Non-pigmented ciliary epithelial cell (primary cell): ENCODE data around the gene POLR1D.

Experiments used
- DNase-seq: peaks from one replicate; pipeline ENCODE4 v3.0.0-alpha.2; 2010; ENCODE audit warnings: low read depth

Gene POLR1D

GRCh38 chr13:27621366-27622101 is at the start of gene POLR1D:
Gene POLR1D (plus strand): TSS chr13:27621892. CDS start chr13:27621984, 92 bp downstream.
- no peak for DNase-seq

GRCh38 chr13:27572234-27572901 is 49.3 kb upstream of the POLR1D start:
- no peak for DNase-seq

DNA sequence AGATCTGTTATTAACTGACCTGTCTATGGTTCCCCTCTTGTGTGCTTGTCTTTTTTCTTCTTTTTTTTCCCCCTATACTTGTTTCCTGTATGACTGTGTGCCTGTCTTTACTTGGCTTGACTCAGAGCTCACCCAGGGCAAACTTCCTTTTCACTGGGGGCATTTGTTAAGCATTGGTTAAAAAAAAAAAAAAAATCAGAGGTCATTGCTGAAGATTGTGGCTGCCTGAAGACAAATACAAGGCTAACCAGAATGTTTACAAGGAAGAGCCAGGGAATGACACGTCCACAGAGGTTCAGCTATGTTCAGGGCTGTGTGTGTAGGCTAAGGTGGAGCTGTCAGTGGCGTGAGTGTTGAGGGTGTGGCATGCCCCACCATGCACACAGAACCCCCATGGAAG is 48.4 kb upstream of the POLR1D start:
- peak; percentile 26 for DNase-seq

DNA sequence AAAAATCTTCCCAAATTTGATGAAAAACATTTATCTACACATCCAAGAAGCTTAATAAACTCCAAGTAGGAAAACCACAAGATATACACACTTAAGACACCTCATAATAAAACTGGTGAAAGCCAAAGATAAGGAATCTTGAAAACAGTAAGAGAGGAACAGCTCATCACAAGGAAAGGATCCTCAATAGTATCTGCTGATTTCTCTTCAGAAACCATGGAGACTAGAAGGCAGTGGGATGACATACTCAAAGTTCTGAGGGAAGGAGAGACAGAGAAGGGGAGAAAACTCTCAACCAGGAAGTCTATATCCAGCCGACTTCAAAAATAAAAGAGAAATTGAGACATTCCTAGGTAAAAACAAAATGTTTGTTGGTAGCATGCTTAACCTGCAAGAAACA is 47.0 kb upstream of the POLR1D start:
- DNase-seq: no peak

GRCh38 chr13:27578121-27579030 is 43.3 kb upstream of the POLR1D start:
- DNase-seq: no peak

- DNase-seq: no peak
These were observed 38.0 kb upstream of the POLR1D start for GRCh38 chr13:27583645-27584044.

DNA sequence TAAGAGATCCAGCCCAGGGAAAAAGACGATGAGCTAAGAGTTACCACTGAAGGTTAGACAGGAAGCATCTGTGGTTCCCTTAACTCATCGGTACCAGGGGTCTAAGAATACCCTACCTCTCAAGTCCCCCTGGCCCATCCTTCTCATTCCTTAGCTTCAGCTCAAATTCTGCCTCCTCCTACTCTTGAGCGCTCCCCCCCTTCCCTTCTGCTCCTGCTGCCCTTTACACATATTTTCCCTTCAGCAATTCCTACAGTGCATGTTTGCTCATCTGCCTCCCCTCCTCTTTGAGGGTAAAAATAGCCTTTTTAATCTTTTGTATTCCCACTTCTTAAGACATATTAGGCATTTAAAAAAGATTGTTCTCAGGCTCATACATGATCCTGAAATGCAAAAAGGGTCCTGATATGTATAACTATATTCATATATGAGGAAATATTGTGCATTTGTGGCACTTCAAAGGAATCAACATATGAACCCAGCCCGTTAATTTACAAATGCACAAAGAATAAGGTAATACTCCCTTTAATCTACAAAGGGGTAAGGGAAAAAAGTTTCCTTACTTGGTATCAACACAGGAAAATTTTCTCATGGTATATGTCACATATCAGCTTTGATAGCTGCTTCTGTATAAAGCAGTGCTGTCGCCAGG is 34.5 kb upstream of the POLR1D start:
- DNase-seq: no peak

GRCh38 chr13:27588405-27588804 is 33.3 kb upstream of the POLR1D start:
- no peak for DNase-seq

- DNase-seq: no peak
These were observed 28.8 kb upstream of the POLR1D start for GRCh38 chr13:27592865-27593264.

GRCh38 chr13:27593267-27593666 is 28.4 kb upstream of the POLR1D start:
- no peak for DNase-seq

DNA sequence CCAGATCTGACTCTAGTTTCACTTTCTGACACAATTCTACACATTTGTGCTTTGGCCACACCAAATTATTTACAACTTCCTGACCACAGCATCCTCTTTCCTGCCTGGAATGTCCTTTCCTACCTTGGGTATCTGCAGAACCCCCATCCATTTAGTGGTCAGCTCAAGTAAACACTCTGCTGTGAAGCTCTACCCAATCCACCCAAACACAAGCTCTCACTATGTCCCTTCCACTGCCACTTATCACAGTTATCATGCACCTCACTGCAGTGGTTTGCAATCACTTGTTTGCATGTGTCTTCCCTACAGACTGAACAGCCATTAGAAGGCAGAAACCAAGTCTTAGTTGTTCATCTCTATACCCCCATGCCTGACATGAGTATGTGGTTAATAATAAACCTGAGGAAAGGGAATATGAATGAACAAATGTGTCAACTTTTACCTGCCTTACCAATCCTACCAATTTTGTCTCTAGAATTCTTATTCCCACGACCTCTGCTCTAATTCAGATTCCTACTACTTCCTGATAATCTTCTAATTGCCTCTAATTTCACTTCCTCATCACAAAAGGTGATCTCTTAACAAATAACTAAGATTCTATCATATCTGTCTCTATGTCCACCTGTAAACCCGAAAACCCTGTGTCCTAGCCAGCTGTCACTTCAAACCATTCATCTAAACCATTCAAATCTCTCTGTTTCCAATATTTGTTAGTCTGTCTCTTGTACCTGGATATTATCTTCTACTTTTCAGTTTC is 26.5 kb upstream of the POLR1D start:
- no peak for DNase-seq

DNA sequence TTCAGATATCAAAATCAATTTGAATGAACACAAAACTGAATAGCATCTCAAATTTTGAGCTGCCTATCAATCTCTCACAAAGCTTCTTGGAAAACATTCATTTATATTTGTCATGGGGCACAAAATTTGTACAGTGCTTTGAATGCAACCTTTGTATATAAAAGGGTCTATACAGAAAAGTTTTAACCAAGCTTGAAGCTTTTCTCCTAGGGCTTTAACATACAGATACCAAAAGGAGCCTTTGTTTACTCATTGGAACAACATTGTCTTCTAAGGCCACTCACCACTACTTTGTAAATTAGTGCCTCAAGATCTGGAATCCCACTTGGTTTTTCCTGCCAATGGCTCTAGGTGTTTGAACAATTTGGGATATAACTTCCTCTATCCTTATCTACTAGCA is 22.6 kb upstream of the POLR1D start:
- no peak for DNase-seq

DNA sequence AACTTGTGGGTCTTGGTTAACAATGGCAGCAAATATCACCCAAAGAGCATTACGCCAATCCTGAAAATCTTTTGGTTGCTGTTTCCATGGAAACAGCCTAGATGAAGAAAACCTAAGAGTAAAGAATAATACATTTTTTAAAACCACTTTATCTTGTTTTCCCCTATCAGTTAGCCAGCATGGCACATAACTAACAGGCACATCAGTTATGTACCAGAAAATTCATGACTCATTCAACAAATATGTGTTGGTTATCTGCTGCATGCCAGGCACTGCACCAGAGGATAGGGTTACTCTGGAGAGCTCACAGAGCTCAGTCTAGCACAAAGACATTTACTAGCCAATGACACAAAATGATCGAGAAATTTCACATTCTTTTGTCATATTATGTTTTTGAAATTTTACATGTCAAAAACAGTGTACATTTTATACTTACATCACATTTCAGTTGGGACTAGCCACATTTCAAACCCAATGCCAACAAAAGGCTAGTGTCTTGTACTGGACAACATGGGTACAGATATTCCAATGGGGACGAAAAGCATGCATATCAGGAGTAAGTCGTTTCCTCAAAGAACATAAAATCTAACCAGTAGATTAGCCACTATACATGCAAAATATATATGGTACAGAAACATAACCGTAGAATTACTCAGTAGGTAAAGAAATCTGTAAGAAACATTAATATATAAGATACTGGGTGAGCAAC is 21.7 kb upstream of the POLR1D start:
- peak; percentile 65 for DNase-seq

DNA sequence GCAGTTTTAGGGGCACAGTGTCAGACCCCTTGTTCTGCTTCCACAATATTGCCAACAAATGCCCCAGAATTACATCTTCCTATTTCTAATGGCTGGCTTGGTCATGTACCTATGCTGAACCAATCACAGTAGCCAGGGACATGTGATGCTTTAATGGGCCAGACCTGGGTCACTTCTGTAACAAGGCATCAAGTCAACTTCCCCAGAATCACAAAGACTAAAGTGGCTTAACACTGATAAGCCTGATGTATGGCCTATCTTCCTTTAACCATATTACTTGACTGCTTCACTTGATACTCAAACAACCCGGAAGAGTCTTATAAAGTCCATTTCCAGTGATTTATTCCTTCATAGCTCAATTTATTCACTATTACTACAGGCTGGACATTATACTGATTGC is 21.0 kb upstream of the POLR1D start:
- no peak for DNase-seq

DNA sequence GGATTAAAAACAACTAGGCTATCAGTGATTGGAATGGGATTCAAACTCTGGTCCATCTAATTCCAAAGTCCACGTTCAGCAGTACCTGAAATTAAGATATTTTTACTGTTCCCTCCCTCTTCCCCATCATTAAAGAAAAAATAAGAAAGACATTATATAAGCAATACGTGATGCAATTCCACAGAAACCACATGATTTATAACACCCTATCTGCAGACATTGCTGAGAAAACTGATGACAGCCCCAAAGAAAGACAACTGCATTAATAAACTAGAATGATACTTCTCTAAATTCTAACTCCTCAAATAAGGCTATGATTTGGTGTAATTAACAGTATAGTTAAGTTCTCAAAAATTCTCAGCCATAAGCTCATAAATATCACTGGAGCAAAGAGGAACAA is 20.5 kb upstream of the POLR1D start:
- no peak for DNase-seq

GRCh38 chr13:27601803-27602202 is 19.9 kb upstream of the POLR1D start:
- DNase-seq: no peak

DNA sequence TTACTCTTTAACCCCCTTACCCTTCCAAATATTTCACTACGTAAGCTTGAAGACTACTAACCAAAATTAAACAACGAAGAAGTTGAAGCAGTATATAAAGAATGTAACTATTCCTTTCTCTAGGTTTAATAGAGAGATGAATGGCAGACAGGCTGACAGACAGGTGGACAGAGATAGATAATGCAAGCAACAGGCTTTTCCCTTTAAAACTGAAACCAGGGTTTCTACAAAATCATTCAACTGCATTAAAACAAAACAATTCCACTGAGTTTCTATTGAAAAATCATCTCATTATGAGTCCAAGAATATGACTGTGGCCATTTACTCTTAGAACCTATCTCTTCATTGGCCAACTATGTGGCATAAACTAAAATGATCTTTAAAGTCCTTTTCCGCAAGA is 16.6 kb upstream of the POLR1D start:
- no peak for DNase-seq

- no peak for DNase-seq
These were observed 16.0 kb upstream of the POLR1D start for GRCh38 chr13:27605610-27606200.

- DNase-seq: peak; percentile 67
These were observed 14.6 kb upstream of the POLR1D start for GRCh38 chr13:27607125-27607524.

GRCh38 chr13:27613628-27614027 is 8.1 kb upstream of the POLR1D start:
- no peak for DNase-seq
